Neural progenitor cell (in vitro differentiated cells): ENCODE results near the gene MAGIX. TPM values are rescaled to one million over a fixed set of nuclear protein-coding genes. Genes with fewer than 3 reads are reported as not detected.

Experiments
- DNase-seq: peaks from one replicate; pipeline ENCODE4 v3.0.0-alpha.2; 2016; ENCODE audit warnings: low spot score
- H2AFZ ChIP-seq: fragments of 200-600 bp; sonication (generic); replicated peaks from 2 replicates; pipeline ENCODE4 v1.6.1; 2016; ENCODE audit warnings: antibody characterized with exemption
- H3F3A ChIP-seq: fragments of 200-600 bp; sonication (generic); 2 replicates; pipeline ENCODE4 v1.6.1; 2016; ENCODE audit warnings: antibody characterized with exemption, low read depth
- H3K27ac ChIP-seq: fragments of 200-600 bp; sonication (generic); 2 replicates; pipeline ENCODE4 v1.5.1; 2016; ENCODE audit warnings: mild to moderate bottlenecking
- H3K27me3 ChIP-seq: fragments of 200-600 bp; sonication (generic); 2 replicates; pipeline ENCODE4 v1.6.1; 2016; ENCODE audit warnings: mild to moderate bottlenecking, moderate library complexity
- H3K36me3 ChIP-seq: fragments of 200-600 bp; sonication (generic); 2 replicates; pipeline ENCODE4 v1.5.1; 2016
- H3K4me1 ChIP-seq: fragments of 200-600 bp; sonication (generic); 2 replicates; pipeline ENCODE4 v1.6.1; 2016; ENCODE audit warnings: mixed run types
- H3K4me2 ChIP-seq: fragments of 200-600 bp; sonication (generic); 2 replicates; pipeline ENCODE4 v1.6.1; 2016
- H3K4me3 ChIP-seq: fragments of 200-600 bp; sonication (generic); 2 replicates; pipeline ENCODE4 v1.5.1; 2016
- H3K79me2 ChIP-seq: fragments of 200-600 bp; sonication (generic); 2 replicates; pipeline ENCODE4 v1.6.1; 2016; ENCODE audit warnings: low read depth
- H3K9ac ChIP-seq: fragments of 200-600 bp; sonication (generic); 2 replicates; pipeline ENCODE4 v1.6.1; 2016
- H3K9me3 ChIP-seq: fragments of 200-600 bp; sonication (generic); 2 replicates; pipeline ENCODE4 v1.5.1; 2016; ENCODE audit warnings: low read depth
- H4K20me1 ChIP-seq: fragments of 200-600 bp; sonication (generic); 2 replicates; pipeline ENCODE4 v1.6.1; 2016; ENCODE audit warnings: low read depth
- H3K27ac Mint-ChIP-seq: 3 replicates; pipeline ENCODE4 v1.8.0; 2021; ENCODE audit warnings: mixed read lengths
- H3K27me3 Mint-ChIP-seq: 2 replicates; pipeline ENCODE4 v1.8.0; 2022; ENCODE audit warnings: low read depth, mild to moderate bottlenecking, inconsistent platforms, moderate library complexity, mixed read lengths; ENCODE audit not compliant: insufficient read depth
- H3K36me3 Mint-ChIP-seq: 3 replicates; pipeline ENCODE4 v1.8.0; 2021; ENCODE audit warnings: mixed read lengths
- H3K4me1 Mint-ChIP-seq: 3 replicates; pipeline ENCODE4 v1.8.0; 2021; ENCODE audit warnings: mixed read lengths
- H3K4me3 Mint-ChIP-seq: 3 replicates; pipeline ENCODE4 v1.8.0; 2021; ENCODE audit warnings: mild to moderate bottlenecking, moderate library complexity, mixed read lengths
- H3K9me3 Mint-ChIP-seq: 3 replicates; pipeline ENCODE4 v1.8.0; 2020; ENCODE audit warnings: mixed read lengths
- EZH2 ChIP-seq: fragments of 200-600 bp; sonication (generic); IDR thresholded peaks from 2 replicates; pipeline ENCODE4 v1.6.1; 2017; ENCODE audit warnings: antibody characterized with exemption, mild to moderate bottlenecking, moderate library complexity
- EZH2phosphoT487 ChIP-seq: fragments of 200-600 bp; sonication (generic); IDR thresholded peaks from 2 replicates; pipeline ENCODE4 v1.6.1; 2017; ENCODE audit warnings: antibody characterized with exemption
- total RNA-seq: library from RNA; depleted of rRNA; stranded (reverse); fragments of >200 nt; gene quantifications from 2 replicates; pipeline ENCODE4 v1.2.3, GENCODE V29; 2015; ENCODE audit warnings: low replicate concordance
- TF ChIP-seq, protein P1 (sequence below): fragments of 200-600 bp; sonication (generic); IDR thresholded peaks from 2 replicates; pipeline ENCODE4 v1.5.1; 2017; ENCODE audit warnings: antibody characterized with exemption, mild to moderate bottlenecking

MAGIX gene
- total RNA-seq, 1 donor from 2014 or later, result 1.5 TPM

DNA sequence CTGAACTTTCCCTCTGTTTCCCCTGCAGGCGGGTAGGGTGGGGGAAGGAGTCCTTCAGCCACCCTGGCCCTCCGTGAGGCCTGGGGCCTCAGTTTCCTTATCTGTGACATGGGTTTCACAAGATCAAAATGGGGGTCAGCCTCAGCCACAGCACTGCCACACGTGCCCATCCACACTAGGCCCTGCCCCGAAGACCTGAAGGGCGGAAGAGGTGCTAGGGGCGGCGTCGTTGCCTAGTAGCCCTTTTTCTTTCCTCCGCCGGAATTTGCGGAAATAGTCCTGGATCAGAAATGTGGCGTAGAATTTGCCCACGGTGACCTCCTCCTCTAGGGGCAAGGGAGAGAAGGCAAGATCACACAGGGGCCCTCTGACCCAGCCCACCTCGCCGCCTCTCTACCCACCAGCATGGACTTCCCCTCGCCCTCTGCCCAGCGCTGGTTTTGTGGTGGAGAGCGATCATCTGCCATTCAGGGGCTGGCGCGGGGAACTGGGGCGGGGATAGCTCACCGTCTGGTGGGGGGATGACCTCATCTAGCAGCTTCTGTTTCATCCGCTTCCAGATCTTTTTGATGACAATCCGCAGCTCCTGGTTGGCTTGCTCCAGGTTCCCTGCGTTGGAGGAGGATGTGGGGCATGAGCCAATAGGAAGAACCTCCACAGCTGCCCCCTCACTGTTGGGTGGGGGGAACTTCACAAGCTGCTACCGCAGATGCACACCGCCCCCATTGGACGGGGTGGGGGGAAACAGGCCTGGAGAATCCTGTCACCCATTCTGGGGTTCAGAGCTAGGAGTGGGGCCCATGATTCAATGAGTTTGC, 47.1 kb downstream of the MAGIX start:
- no peak overlapping the region for H3K9ac ChIP-seq
- H3K27ac ChIP-seq, result no peak overlapping the region
- no peaks in the 10 kb centered on the region for H4K20me1 ChIP-seq
- H3K9me3 ChIP-seq, result no peaks in the 10 kb centered on the region
- no peaks in the 10 kb centered on the region for H3K36me3 Mint-ChIP-seq
- H3K4me1 Mint-ChIP-seq, result no peaks in the 10 kb centered on the region
- peaks cover 5% of the 10 kb centered on the region for H3K27me3 Mint-ChIP-seq
- no peaks in the 10 kb centered on the region for H3K36me3 ChIP-seq
- no peak overlapping the region for H3K4me3 ChIP-seq
- peaks cover 8% of the 10 kb centered on the region for H3K9me3 Mint-ChIP-seq
- no peaks in the 10 kb centered on the region for H3F3A ChIP-seq
- H3K4me2 ChIP-seq, result no peak overlapping the region
- no peaks in the 10 kb centered on the region for H3K27me3 ChIP-seq
- no peaks in the 10 kb centered on the region for H3K4me1 ChIP-seq
- no peak overlapping the region for H2AFZ ChIP-seq
- DNase-seq, result no peak
- TF ChIP-seq EZH2 (no peak), EZH2phosphoT487 (no peak)
- TF ChIP-seq, protein P1, sequence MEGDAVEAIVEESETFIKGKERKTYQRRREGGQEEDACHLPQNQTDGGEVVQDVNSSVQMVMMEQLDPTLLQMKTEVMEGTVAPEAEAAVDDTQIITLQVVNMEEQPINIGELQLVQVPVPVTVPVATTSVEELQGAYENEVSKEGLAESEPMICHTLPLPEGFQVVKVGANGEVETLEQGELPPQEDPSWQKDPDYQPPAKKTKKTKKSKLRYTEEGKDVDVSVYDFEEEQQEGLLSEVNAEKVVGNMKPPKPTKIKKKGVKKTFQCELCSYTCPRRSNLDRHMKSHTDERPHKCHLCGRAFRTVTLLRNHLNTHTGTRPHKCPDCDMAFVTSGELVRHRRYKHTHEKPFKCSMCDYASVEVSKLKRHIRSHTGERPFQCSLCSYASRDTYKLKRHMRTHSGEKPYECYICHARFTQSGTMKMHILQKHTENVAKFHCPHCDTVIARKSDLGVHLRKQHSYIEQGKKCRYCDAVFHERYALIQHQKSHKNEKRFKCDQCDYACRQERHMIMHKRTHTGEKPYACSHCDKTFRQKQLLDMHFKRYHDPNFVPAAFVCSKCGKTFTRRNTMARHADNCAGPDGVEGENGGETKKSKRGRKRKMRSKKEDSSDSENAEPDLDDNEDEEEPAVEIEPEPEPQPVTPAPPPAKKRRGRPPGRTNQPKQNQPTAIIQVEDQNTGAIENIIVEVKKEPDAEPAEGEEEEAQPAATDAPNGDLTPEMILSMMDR, result no peak
- H3K79me2 ChIP-seq, result no peaks in the 10 kb centered on the region
- H3K27ac Mint-ChIP-seq, result no peak overlapping the region
- no peak overlapping the region for H3K4me3 Mint-ChIP-seq

DNA sequence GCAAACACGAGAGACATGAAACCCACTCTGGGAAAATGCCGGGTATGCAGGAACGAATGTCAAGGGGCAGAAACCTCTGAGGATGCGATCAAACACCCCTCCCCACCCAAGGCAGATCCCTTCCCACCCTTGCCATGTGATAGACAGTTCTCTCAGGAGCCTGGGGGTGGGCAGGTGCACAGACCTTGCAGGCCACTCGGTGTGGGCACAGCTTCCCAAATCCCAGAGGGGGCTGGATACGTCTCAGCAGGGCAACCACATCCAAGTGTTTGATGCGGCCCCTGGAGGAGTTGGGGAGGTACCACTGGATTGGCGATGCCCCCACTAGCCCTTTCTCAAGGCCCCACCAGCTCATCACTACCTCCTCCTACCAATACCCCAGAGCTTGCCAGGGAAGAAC, 47.8 kb downstream of the MAGIX start:
- Mint-ChIP-seq H3K36me3 (no peaks in the 10 kb centered on the region), H3K4me3 (no peak overlapping the region), H3K27ac (no peak overlapping the region), H3K4me1 (no peaks in the 10 kb centered on the region), H3K27me3 (peaks cover 10% of the 10 kb centered on the region), H3K9me3 (peaks cover 13% of the 10 kb centered on the region)
- Histone ChIP-seq H3K27me3 (no peaks in the 10 kb centered on the region), H3K4me3 (no peak overlapping the region), H3K9me3 (no peaks in the 10 kb centered on the region), H3K9ac (no peak overlapping the region), H3K27ac (no peak overlapping the region), H4K20me1 (no peaks in the 10 kb centered on the region), H3K36me3 (no peaks in the 10 kb centered on the region), H3F3A (no peaks in the 10 kb centered on the region), H3K79me2 (no peaks in the 10 kb centered on the region), H2AFZ (no peak overlapping the region), H3K4me1 (no peaks in the 10 kb centered on the region), H3K4me2 (no peak overlapping the region)
- TF ChIP-seq, protein P1, result no peak
- TF ChIP-seq EZH2, result no peak
- no peak for TF ChIP-seq EZH2phosphoT487
- DNase-seq, result no peak

DNA sequence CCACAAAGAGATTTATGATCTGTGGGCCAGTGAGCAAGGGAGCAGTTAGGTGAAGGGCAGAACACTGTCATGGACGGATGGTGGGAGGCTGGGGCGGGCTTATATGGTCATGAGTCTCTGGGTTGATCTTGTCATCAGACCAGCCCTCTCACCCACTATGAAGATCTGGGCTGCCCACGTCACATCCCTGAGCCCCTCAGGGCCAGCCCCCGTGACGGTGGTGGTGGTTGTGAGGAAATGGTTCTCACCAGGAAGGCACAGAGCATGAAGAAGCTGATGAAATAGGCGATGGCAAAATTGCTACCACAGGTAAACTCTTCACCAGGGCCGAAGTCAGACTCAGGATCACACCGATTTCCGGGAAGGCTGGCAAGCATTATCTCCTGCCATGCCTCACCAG, 48.5 kb downstream of the MAGIX start:
- peaks cover 10% of the 10 kb centered on the region for H3K27me3 Mint-ChIP-seq
- Histone ChIP-seq H3K27ac (no peak overlapping the region), H3K9me3 (no peaks in the 10 kb centered on the region), H3K4me1 (no peaks in the 10 kb centered on the region), H4K20me1 (no peaks in the 10 kb centered on the region), H3K27me3 (no peaks in the 10 kb centered on the region), H3F3A (no peaks in the 10 kb centered on the region), H3K4me2 (no peak overlapping the region), H3K36me3 (no peaks in the 10 kb centered on the region), H3K79me2 (no peaks in the 10 kb centered on the region), H3K9ac (no peak overlapping the region), H2AFZ (no peak overlapping the region), H3K4me3 (no peak overlapping the region)
- no peaks in the 10 kb centered on the region for H3K36me3 Mint-ChIP-seq
- H3K4me3 Mint-ChIP-seq, result no peak overlapping the region
- no peak overlapping the region for H3K27ac Mint-ChIP-seq
- peaks cover 18% of the 10 kb centered on the region for H3K9me3 Mint-ChIP-seq
- DNase-seq, result no peak
- H3K4me1 Mint-ChIP-seq, result no peaks in the 10 kb centered on the region
- TF ChIP-seq EZH2, result no peak
- TF ChIP-seq, protein P1, result no peak
- TF ChIP-seq EZH2phosphoT487, result no peak
